NCI-H1417 (cell line): Measurements from ENCODE around the gene MT1A.

Experiments used
- DNase-seq, 3 experiments: peaks; one replicate each; lab custom pipeline; 2025; lab: John Stamatoyannopoulos, UW

MT1A gene

GRCh38 chr16:56631197-56631596 is 7.3 kb upstream of the MT1A start:
- no peak for DNase-seq

GRCh38 chr16:56631832-56632155 is 6.7 kb upstream of the MT1A start:
- no peak for DNase-seq

- DNase-seq: no peak
These were observed 6.2 kb upstream of the MT1A start, which contains the start of gene MT1M for GRCh38 chr16:56632156-56632847. MT1M (plus strand) TSS chr16:56632659; CDS start chr16:56632732, 73 bp downstream.

GRCh38 chr16:56632848-56633365 is 5.6 kb upstream of the MT1A start:
- no peak for DNase-seq

- no peak for DNase-seq
These were observed 4.9 kb upstream of the MT1A start for GRCh38 chr16:56633535-56633934.

- no peak for DNase-seq
These were observed 3.6 kb upstream of the MT1A start for GRCh38 chr16:56634715-56635440.

- DNase-seq: no peak
These were observed 3.0 kb upstream of the MT1A start for GRCh38 chr16:56635441-56635967.

GRCh38 chr16:56636616-56637413 is 1.7 kb upstream of the MT1A start:
- DNase-seq: no peak

GRCh38 chr16:56639045-56639444 is 579 bp downstream of the MT1A start:
- no peak for DNase-seq

GRCh38 chr16:56640076-56640475 is 1.6 kb downstream of the MT1A start:
- DNase-seq: no peak

GRCh38 chr16:56641166-56641565 is 2.7 kb downstream of the MT1A start:
- no peak for DNase-seq

- DNase-seq: no peak
These were observed 4.8 kb downstream of the MT1A start for GRCh38 chr16:56643080-56643778.

GRCh38 chr16:56643833-56644232 is 5.4 kb downstream of the MT1A start:
- DNase-seq: no peak

GRCh38 chr16:56645311-56645710 is 6.8 kb downstream of the MT1A start:
- no peak for DNase-seq

GRCh38 chr16:56645838-56646237 is 7.4 kb downstream of the MT1A start:
- DNase-seq: no peak

- no peak for DNase-seq
These were observed 9.4 kb downstream of the MT1A start for GRCh38 chr16:56647641-56648431.

GRCh38 chr16:56649271-56649670 is 10.8 kb downstream of the MT1A start:
- no peak for DNase-seq

- peak in 1 of 3 experiments; percentile 30 for DNase-seq
These were observed 11.4 kb downstream of the MT1A start for GRCh38 chr16:56649820-56650219.

GRCh38 chr16:56651586-56651985 is 13.1 kb downstream of the MT1A start, which contains the start of gene MT1B:
MT1B (plus strand) TSS chr16:56651886; CDS start chr16:56651954, 68 bp downstream.
- no peak for DNase-seq

- DNase-seq: no peak
These were observed 14.1 kb downstream of the MT1A start for GRCh38 chr16:56652600-56652999.

GRCh38 chr16:56653218-56653617 is 14.8 kb downstream of the MT1A start:
- no peak for DNase-seq
